Measurements from ENCODE around the gene NONO. TPM values are rescaled to one million over a fixed set of nuclear protein-coding genes. Genes with fewer than 3 reads are reported as not detected.
"Not testable (repeated sequence)": the region's sequence is repeated elsewhere in the genome, so short reads cannot be mapped to it uniquely, and the experiment has no call there.

Gene NONO
- total RNA-seq, 1 donor, result 462 TPM

DNA sequence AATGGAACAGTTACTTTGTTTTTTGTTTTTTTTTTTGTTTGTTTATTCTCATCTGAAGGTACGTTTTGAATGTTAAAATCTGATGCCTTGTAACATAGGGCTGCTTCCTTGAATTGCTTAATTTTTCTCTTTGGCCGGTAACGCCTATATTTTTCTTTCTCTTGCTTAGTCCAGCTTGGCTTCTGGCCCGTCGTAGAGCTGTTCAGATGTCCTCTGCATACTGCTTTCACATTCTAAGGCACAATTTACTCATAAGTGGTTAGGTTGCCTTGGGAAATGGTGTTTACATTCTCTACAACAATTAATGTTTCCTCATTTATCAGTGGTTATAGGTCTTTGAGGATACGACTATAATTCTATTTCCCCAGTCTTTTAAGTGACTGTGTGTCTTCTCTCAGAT is 7.9 kb downstream of the NONO start:
- H3K4me3 ChIP-seq (ENCODE audit: low read depth, low read length), result no peak overlapping the region
- TF ChIP-seq, protein P1, sequence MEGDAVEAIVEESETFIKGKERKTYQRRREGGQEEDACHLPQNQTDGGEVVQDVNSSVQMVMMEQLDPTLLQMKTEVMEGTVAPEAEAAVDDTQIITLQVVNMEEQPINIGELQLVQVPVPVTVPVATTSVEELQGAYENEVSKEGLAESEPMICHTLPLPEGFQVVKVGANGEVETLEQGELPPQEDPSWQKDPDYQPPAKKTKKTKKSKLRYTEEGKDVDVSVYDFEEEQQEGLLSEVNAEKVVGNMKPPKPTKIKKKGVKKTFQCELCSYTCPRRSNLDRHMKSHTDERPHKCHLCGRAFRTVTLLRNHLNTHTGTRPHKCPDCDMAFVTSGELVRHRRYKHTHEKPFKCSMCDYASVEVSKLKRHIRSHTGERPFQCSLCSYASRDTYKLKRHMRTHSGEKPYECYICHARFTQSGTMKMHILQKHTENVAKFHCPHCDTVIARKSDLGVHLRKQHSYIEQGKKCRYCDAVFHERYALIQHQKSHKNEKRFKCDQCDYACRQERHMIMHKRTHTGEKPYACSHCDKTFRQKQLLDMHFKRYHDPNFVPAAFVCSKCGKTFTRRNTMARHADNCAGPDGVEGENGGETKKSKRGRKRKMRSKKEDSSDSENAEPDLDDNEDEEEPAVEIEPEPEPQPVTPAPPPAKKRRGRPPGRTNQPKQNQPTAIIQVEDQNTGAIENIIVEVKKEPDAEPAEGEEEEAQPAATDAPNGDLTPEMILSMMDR (IDR thresholded peaks at IDR 0.05; ENCODE audit: insufficient read depth, low read depth, low read length), result no peak
- peak; percentile 54 for DNase-seq (ENCODE audit: low read depth)

DNA sequence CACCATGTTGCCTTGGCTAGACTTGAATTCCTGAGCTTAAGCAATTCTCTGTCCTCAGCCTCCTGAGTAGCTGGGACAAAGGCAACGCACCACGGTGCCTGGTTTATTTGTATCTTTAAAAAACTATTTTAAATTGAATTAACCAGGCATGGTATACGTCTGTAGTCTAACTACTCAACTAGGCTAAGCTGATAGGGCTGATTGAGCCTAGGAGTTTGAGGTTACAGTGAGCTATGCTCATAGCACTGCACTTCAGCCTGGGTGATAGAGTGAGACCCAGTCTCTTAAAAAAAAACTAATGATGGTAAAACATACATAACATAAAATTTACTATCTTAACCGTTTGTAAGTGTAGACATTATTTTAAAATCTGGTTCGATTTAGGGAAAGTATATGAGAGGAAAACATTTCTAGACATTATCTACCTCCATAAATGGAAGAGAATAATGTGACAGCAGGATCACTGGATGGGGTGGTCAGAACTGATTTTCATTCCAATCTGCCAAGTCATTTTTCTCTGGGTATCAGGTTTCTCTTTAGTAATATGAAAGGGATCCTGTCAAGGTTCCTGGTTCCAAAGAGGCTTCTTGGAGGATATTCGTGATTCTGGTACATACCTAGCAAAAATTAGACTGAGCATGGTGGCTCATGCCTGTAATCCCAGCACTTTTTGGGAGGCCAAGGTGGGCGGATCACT is 9.4 kb downstream of the NONO start:
- DNase-seq (ENCODE audit: low read depth), result peak; percentile 23
- TF ChIP-seq, protein P1 (IDR thresholded peaks at IDR 0.05; ENCODE audit: insufficient read depth, low read depth, low read length), result no peak
- H3K4me3 ChIP-seq (ENCODE audit: low read depth, low read length), result no peak overlapping the region

DNA sequence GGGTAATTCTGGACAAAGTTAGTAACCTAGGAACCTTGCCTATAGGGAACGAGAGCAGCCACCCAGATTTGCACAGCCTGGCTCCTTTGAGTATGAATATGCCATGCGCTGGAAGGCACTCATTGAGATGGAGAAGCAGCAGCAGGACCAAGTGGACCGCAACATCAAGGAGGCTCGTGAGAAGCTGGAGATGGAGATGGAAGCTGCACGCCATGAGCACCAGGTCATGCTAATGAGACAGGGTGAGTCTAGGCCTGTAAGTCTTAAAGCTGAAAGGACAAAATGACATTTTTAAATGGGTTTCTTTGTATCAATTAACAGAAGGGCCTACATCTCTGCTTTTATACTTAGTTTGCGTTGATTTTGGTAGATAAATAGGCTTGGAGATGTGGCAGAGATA is 13.4 kb downstream of the NONO start:
- no peak overlapping the region for H3K4me3 ChIP-seq (ENCODE audit: low read depth, low read length)
- DNase-seq (ENCODE audit: low read depth), result no peak
- TF ChIP-seq, protein P1 (IDR thresholded peaks at IDR 0.05; ENCODE audit: insufficient read depth, low read depth, low read length), result no peak

DNA sequence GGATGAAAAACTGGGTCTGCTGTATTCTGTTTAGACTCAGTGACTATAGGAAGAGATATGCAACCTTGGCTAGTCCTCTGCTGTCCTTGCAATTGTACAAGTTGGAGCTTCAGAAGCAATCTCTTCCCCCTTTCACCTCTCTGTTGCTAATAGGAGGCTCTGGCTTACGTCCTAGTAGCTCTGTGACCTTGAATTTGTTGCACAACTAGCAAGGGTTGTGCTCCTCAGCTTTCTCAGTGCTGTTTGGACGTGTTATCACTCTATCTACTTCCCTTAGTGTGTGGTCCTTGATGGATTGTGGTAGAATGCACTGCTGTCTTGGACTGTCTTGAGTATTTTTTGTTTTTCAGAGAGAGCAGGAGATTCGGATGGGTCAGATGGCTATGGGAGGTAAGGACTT is 14.7 kb downstream of the NONO start:
- DNase-seq (ENCODE audit: low read depth), result peak; percentile 70
- TF ChIP-seq, protein P1 (IDR thresholded peaks at IDR 0.05; ENCODE audit: insufficient read depth, low read depth, low read length), result no peak
- H3K4me3 ChIP-seq (ENCODE audit: low read depth, low read length), result no peak overlapping the region

DNA sequence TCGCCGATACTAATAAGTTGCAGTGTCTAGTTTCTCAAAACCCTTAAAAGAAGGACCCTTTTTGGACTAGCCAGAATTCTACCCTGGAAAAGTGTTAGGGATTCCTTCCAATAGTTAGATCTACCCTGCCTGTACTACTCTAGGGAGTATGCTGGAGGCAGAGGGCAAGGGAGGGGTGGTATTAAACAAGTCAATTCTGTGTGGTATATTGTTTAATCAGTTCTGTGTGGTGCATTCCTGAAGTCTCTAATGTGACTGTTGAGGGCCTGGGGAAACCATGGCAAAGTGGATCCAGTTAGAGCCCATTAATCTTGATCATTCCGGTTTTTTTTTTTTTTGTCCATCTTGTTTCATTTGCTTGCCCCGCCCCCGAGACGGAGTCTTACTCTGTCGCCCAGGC is 16.6 kb downstream of the NONO start:
- not testable (repeated sequence) for DNase-seq (ENCODE audit: low read depth)

DNA sequence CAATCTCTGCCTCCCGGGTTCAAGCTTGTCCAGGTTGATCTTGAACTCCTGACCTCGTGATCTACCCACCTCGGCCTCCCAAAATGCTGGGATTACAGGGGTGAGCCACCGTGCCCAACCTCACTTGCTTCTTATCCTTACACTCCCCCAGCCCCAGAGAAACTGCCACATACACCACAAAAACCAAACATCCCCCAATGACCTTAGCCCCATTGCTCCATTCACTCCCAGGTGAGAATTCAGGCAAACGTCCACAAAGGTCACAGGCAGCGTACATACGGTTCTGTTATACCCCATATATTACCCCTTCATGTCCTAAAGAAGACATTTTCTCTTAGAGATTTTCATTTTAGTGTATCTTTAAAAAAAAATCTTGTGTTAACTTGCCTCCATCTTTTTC is 17.1 kb downstream of the NONO start:
- not testable (repeated sequence) for DNase-seq (ENCODE audit: low read depth); H3K4me3 ChIP-seq (ENCODE audit: low read depth, low read length)

More for the DNA sequence above, 16.6 kb downstream of the NONO start:
- H3K4me3 ChIP-seq (ENCODE audit: low read depth, low read length), result not testable (repeated sequence)

DNA sequence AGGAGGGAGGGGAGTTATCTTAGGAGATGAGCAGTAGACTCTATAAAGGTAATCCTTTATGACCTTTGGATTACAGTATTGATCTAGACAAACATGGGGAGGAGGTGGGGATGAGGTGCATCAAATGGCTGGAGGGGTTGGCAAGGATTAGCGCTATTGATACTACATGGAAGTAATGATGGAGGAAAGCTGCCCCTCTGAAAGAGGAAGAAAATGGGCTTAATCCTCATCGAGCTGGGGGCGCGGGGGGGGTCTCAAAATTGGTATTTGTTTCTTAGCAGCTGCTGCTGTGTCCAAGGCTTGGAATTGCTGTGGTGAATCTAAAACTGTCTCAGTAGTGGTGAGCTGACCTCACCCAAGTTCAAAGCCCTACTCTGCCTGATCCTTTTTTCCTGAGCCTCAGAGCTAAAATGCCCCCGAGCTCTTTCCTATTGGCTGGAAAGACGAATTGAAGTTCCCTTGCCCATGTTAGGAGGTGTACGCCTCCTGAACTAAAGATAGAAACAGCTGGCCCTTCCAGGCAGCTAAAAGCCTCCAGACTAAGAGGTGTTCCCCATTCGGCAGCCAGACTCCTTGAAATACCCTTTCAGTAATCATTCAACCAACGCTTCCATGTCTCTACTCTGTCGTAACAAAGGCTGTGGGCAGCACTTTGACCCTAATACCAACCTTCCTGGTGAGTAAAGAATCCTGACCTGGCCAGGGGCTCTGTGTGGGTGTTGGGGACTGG is 17.9 kb downstream of the NONO start, which contains the start of gene ITGB1BP2:
TSS of gene ITGB1BP2 (plus strand) at position 556 of the 730 bp plus-strand sequence. CDS start at position 613, 57 bp downstream.
- DNase-seq (ENCODE audit: low read depth), result peak; percentile 68
- TF ChIP-seq, protein P1 (IDR thresholded peaks at IDR 0.05; ENCODE audit: insufficient read depth, low read depth, low read length), result no peak
- no peak within 1 kb of the TSS for H3K4me3 ChIP-seq (ENCODE audit: low read depth, low read length)

Data from fibroblast of villous mesenchyme (primary cell).